ENCODE measurements around the gene IDI2.

Gene IDI2

GRCh38 chr10:1007583-1007982, 18.1 kb downstream of the IDI2 start:
- DNase-seq (ENCODE audit: low read depth in 2 of 2) = no peak

GRCh38 chr10:1006573-1006972, 19.1 kb downstream of the IDI2 start:
- no peak for DNase-seq (ENCODE audit: low read depth in 2 of 2)

- DNase-seq (ENCODE audit: low read depth in 2 of 2) = no peak
Observed at GRCh38 chr10:1003884-1004670, 21.6 kb downstream of the IDI2 start.

GRCh38 chr10:1002425-1003006, 23.1 kb downstream of the IDI2 start:
- DNase-seq (ENCODE audit: low read depth in 2 of 2) = no peak

GRCh38 chr10:997266-998022, 28.2 kb downstream of the IDI2 start:
- DNase-seq (ENCODE audit: low read depth in 2 of 2) = no peak

GRCh38 chr10:996031-996430, 29.6 kb downstream of the IDI2 start:
- DNase-seq (ENCODE audit: low read depth in 2 of 2) = no peak

GRCh38 chr10:995559-995926, 30.1 kb downstream of the IDI2 start:
- no peak for DNase-seq (ENCODE audit: low read depth in 2 of 2)

GRCh38 chr10:994836-995558, 30.7 kb downstream of the IDI2 start:
- no peak for DNase-seq (ENCODE audit: low read depth in 2 of 2)

GRCh38 chr10:992871-993270, 32.8 kb downstream of the IDI2 start:
- no peak for DNase-seq (ENCODE audit: low read depth in 2 of 2)

GRCh38 chr10:992467-992866, 33.2 kb downstream of the IDI2 start:
- DNase-seq (ENCODE audit: low read depth in 2 of 2) = no peak

- DNase-seq (ENCODE audit: low read depth in 2 of 2) = no peak
Observed at GRCh38 chr10:990808-991207, 34.9 kb downstream of the IDI2 start.

GRCh38 chr10:988667-989545, 36.8 kb downstream of the IDI2 start:
- peak; percentile 15 to 26 for DNase-seq (ENCODE audit: low read depth in 2 of 2)

GRCh38 chr10:987870-988666, 37.6 kb downstream of the IDI2 start, which contains the start of gene GTPBP4:
Gene GTPBP4 (plus strand): TSS chr10:988434. CDS start chr10:988480, 46 bp downstream.
- peak; percentile 96 to 97 for DNase-seq (ENCODE audit: low read depth in 2 of 2)

GRCh38 chr10:987620-987869, 38.1 kb downstream of the IDI2 start:
- DNase-seq (ENCODE audit: low read depth in 2 of 2) = no peak

GRCh38 chr10:986881-987619, 38.6 kb downstream of the IDI2 start:
- DNase-seq (ENCODE audit: low read depth in 2 of 2) = no peak

- DNase-seq (ENCODE audit: low read depth in 2 of 2) = no peak
Observed at GRCh38 chr10:986137-986825, 39.4 kb downstream of the IDI2 start.

GRCh38 chr10:985361-985760, 40.3 kb downstream of the IDI2 start:
- no peak for DNase-seq (ENCODE audit: low read depth in 2 of 2)

GRCh38 chr10:983971-984655, 41.5 kb downstream of the IDI2 start:
- DNase-seq (ENCODE audit: low read depth in 2 of 2) = no peak

- no peak for DNase-seq (ENCODE audit: low read depth in 2 of 2)
Observed at GRCh38 chr10:983401-983800, 42.3 kb downstream of the IDI2 start.
